ENCODE data around the gene B3GAT1.

DNA sequence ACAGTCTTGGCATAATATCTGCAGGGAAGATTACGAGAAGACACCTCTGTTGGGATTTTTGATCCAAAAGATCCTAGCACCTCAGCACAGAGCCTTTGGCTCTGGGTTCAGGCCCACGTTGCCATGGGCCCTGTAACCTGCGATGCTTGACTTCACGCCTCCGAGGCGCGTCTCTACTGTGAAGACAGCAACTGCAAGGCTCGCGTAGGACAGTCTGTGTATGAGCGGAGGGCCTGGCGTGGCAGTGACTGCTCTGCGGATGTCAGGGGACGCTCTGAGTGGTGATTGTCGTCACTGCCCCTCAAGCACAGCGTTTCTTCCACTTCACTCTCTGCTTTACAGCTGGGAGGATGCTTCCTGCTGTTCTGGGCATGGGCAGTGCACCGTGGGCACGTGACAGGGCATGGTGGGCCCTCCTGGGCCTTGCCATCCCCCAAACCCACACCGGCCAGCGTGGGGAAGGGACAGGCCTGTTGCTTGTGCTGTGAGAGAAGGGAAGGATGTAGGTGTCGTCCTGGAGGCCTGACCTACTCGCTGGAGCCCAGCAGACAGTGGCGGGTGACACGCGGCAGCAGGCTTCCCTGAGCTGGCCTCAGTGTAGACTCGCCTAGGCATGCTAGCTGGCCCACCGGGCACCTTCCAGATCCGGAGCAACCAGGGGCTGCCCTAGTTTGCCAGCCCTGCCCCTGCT, 53.7 kb downstream of the B3GAT1 start:
- TF ChIP-seq EP300 (conservative IDR thresholded peaks at IDR 0.05; ENCODE audit: poor library complexity, severe bottlenecking): no peak
- no peak for TF ChIP-seq TAF1 (IDR thresholded peaks at IDR 0.05; ENCODE audit: low read depth)
- TF ChIP-seq, protein P1, sequence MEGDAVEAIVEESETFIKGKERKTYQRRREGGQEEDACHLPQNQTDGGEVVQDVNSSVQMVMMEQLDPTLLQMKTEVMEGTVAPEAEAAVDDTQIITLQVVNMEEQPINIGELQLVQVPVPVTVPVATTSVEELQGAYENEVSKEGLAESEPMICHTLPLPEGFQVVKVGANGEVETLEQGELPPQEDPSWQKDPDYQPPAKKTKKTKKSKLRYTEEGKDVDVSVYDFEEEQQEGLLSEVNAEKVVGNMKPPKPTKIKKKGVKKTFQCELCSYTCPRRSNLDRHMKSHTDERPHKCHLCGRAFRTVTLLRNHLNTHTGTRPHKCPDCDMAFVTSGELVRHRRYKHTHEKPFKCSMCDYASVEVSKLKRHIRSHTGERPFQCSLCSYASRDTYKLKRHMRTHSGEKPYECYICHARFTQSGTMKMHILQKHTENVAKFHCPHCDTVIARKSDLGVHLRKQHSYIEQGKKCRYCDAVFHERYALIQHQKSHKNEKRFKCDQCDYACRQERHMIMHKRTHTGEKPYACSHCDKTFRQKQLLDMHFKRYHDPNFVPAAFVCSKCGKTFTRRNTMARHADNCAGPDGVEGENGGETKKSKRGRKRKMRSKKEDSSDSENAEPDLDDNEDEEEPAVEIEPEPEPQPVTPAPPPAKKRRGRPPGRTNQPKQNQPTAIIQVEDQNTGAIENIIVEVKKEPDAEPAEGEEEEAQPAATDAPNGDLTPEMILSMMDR (IDR thresholded peaks at IDR 0.05; ENCODE audit: poor library complexity, severe bottlenecking): no peak
- no peak for TF ChIP-seq POLR2AphosphoS5 (IDR thresholded peaks at IDR 0.05)
- no peak for TF ChIP-seq RAD21 (conservative IDR thresholded peaks at IDR 0.05)
- no peak for TF ChIP-seq EZH2 (IDR thresholded peaks at IDR 0.05; ENCODE audit: borderline replicate concordance, insufficient read depth, low read length, poor library complexity, severe bottlenecking)
- TF ChIP-seq MXI1 (conservative IDR thresholded peaks at IDR 0.05; ENCODE audit: poor library complexity, severe bottlenecking): no peak
- TF ChIP-seq, protein P2, sequence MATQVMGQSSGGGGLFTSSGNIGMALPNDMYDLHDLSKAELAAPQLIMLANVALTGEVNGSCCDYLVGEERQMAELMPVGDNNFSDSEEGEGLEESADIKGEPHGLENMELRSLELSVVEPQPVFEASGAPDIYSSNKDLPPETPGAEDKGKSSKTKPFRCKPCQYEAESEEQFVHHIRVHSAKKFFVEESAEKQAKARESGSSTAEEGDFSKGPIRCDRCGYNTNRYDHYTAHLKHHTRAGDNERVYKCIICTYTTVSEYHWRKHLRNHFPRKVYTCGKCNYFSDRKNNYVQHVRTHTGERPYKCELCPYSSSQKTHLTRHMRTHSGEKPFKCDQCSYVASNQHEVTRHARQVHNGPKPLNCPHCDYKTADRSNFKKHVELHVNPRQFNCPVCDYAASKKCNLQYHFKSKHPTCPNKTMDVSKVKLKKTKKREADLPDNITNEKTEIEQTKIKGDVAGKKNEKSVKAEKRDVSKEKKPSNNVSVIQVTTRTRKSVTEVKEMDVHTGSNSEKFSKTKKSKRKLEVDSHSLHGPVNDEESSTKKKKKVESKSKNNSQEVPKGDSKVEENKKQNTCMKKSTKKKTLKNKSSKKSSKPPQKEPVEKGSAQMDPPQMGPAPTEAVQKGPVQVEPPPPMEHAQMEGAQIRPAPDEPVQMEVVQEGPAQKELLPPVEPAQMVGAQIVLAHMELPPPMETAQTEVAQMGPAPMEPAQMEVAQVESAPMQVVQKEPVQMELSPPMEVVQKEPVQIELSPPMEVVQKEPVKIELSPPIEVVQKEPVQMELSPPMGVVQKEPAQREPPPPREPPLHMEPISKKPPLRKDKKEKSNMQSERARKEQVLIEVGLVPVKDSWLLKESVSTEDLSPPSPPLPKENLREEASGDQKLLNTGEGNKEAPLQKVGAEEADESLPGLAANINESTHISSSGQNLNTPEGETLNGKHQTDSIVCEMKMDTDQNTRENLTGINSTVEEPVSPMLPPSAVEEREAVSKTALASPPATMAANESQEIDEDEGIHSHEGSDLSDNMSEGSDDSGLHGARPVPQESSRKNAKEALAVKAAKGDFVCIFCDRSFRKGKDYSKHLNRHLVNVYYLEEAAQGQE (IDR thresholded peaks at IDR 0.05; ENCODE audit: borderline replicate concordance): no peak
- no peak for TF ChIP-seq SMC3 (conservative IDR thresholded peaks at IDR 0.05; ENCODE audit: poor library complexity)
